Psoas muscle (tissue), 8 donors: ENCODE measurements around the gene GPS1. TPM values are rescaled to one million over a fixed set of nuclear protein-coding genes. Genes with fewer than 3 reads are reported as not detected.

Experiments used
- ATAC-seq, 4 donors: fragments of 200-7000 bp; cut with Tn5 transposase; one replicate each; pipeline ENCODE4 v1.9.1; 2020; ENCODE audit warnings: moderate library complexity in 3 of 4, mild to moderate bottlenecking in 2 of 4
- DNase-seq, 2 donors: peaks; one replicate each; pipeline ENCODE4 v3.0.0-alpha.2; 2020
- H3K27ac ChIP-seq: fragments of 200-600 bp; one replicate; pipeline ENCODE4 v1.8.0; 2022
- H3K27me3 ChIP-seq, 3 donors: fragments of 200-600 bp in 1 of 3; one replicate each; pipeline versions ENCODE4 v1.6.1 to v1.8.0; 2013 to 2022; ENCODE audit warnings: low read length in 2 of 3, mild to moderate bottlenecking in 2 of 3, moderate library complexity in 1 of 3; ENCODE audit not compliant: insufficient read depth in 3 of 3
- H3K36me3 ChIP-seq, 2 donors: fragments of 200-600 bp in 1 of 2; one replicate each; pipeline versions ENCODE4 v1.6.1 to v1.8.0; 2013 to 2022; ENCODE audit warnings: low read depth in 1 of 2, mild to moderate bottlenecking in 1 of 2, moderate library complexity in 1 of 2; ENCODE audit not compliant: insufficient read depth in 1 of 2
- H3K4me1 ChIP-seq: fragments of 200-600 bp; one replicate; pipeline ENCODE4 v1.8.0; 2022
- H3K4me3 ChIP-seq: fragments of 200-600 bp; one replicate; pipeline ENCODE4 v1.8.0; 2022; ENCODE audit warnings: mild to moderate bottlenecking
- H3K9me3 ChIP-seq: fragments of 200-600 bp; one replicate; pipeline ENCODE4 v1.8.0; 2022
- WGBS, 3 donors: extraction: QIAGEN DNeasy Blood & Tissue Kit; methylation state at CpG; one replicate each; pipeline versions ENCODE4 v1.1.6 to v1.1.7; 2013; 5-methylcytosine and 5-hydroxymethylcytosine counted together
- intact Hi-C, 2 donors: fragments of 100-400 bp; cut with DNase I; formaldehyde crosslinking; loops; one replicate each; pipeline versions ENCODE4 v1.11.0 to v1.14.2; 2022
- polyA plus RNA-seq, 3 donors: library from polyadenylated mRNA; stranded (reverse); fragments of 200-250 nt; gene quantifications; one replicate each; pipeline ENCODE4 v1.2.3, GENCODE V29; 2013
- total RNA-seq, 4 donors: library from RNA; stranded (reverse); fragmentation: NEBNext Ultra II Directional in 2 of 4; extraction: Animal tissue kit (Norgen Biotek cat#: 25700) in 2 of 4; gene quantifications; one replicate each; pipeline versions ENCODE4 v1.2.1 to v1.2.4, GENCODE V29; 2021 to 2023
- TF ChIP-seq, protein P1 (sequence below): fragments of 200-600 bp; IDR thresholded peaks from one replicate; pipeline ENCODE4 v1.8.0; 2022; ENCODE audit warnings: antibody characterized with exemption
- donor health status: healthy with polysubstance abuse.
- donor health status: DM: no; HTN: no; CAD: no; lungs with moderate emphysema.
- donor health status: Bipolar disorder and iron deficiency.
- donor health status: healthy.
- donor health status: DM: yes; HTN: yes; CAD: no.
- donor health status: DM: no; HTN: no; CAD: no.
- donor health status: DM: no; HTN: no; CAD: no.
- donor health status: DM: yes; HTN: yes; CAD: no.

GPS1 gene
- total and polyA plus RNA-seq, 7 donors, result 87.1 to 114 (median 104) TPM

DNA sequence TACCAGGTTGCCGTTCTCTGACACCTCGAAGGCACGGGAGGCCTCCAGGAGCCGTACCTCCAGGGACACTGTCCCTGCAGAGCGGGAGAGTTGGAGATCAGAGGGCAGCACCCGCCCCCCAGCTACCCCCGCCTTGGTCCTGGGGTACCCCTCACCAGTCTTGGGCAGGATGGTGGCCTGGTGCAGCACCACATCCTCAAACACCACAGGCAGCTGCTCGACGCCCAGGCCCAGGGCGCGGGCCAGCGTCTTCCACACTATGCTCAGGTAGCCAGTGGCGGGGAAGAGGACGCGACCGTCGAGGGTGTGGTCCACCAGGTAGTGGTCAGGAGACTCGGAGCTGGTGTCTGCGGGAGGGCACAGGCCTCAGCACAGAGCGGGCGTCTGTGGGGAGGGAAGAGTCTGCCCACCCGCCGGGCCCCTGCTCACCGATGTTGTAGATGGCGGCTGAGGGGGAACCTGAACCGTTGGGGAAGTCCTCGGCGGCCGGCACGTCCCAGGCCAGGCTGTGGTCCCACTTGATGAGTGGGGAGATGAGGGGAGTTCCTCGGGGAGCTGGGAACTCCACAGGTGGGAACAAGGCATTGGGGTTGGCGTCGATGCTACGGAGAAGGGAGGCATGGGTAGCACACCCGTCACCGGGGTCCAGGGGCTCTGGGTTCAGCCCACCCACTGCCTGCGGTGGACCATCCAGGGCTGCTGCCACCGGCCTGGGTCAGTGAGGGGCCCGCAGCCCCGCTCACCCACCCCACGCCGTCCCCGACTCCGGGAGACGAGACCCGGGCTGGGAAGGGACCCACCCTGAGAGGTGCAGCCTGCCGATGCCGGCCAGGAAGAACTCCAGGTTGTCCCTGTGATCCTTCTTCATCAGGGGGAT, 36.5 kb downstream of the GPS1 start:
- DNase-seq (peak in 1 of 2 donors; percentile 52), ATAC-seq (no peak)
- TF ChIP-seq, protein P1, sequence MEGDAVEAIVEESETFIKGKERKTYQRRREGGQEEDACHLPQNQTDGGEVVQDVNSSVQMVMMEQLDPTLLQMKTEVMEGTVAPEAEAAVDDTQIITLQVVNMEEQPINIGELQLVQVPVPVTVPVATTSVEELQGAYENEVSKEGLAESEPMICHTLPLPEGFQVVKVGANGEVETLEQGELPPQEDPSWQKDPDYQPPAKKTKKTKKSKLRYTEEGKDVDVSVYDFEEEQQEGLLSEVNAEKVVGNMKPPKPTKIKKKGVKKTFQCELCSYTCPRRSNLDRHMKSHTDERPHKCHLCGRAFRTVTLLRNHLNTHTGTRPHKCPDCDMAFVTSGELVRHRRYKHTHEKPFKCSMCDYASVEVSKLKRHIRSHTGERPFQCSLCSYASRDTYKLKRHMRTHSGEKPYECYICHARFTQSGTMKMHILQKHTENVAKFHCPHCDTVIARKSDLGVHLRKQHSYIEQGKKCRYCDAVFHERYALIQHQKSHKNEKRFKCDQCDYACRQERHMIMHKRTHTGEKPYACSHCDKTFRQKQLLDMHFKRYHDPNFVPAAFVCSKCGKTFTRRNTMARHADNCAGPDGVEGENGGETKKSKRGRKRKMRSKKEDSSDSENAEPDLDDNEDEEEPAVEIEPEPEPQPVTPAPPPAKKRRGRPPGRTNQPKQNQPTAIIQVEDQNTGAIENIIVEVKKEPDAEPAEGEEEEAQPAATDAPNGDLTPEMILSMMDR, result no peak
- H3K4me3 ChIP-seq, result no peak overlapping the region
- peaks cover 11 to 100% of the 10 kb centered on the region in 2 donors for H3K36me3 ChIP-seq
- H3K9me3 ChIP-seq, result no peaks in the 10 kb centered on the region
- WGBS, 3 donors, result 95 to 98% (median 95%) methylated on average over 42 to 48 of the region's 48 CpGs
- no peaks in the 10 kb centered on the region for H3K27me3 ChIP-seq
- H3K27ac ChIP-seq, result no peak overlapping the region
- intact Hi-C loops, result no loop called here
- no peaks in the 10 kb centered on the region for H3K4me1 ChIP-seq

DNA sequence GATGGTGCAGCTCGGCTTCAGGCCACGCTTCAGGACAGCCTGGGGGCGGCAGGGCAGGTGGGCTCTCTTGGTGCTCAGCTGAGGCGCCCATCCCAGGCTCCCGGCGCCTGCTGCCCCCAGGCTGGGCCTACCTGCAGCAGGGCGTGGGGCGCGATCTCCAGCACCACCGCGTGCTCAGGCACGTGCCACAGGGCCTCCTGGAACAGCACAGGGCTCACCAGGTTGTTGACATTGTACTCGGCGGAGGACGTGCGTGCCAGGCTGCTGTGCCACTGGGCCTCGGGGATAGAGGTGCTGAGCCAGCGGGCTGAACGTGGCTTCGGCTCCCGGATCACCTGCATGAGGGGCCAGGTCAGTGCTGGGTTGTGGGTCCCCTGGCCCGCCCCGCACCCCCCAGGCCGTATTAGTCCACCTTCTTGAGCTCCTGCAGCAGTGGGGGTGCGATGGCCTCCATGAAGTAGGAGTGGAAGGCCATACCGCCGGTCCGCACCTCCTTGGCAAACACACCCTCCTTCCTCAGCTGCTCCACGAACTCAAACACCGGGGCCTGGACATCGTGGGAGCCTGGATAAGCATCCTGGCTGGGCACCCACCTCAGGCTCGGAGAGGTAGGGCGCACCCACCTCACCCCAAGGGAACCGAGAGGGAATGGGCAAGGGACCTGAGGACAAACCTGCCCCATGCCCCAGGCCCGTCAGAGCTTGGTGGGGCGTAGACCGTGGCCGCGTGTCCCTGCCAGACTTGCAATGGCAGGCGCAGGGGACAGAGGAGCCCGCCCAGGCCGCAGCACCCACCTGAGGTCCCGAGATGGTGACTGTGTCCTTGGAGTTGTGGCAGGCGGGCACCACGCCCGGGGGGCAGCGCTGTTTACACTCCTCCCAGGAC, 37.4 kb downstream of the GPS1 start:
- Histone ChIP-seq H3K9me3 (no peaks in the 10 kb centered on the region), H3K27ac (no peak overlapping the region), H3K36me3 (peaks cover 11 to 100% of the 10 kb centered on the region in 2 donors), H3K4me1 (no peaks in the 10 kb centered on the region), H3K4me3 (no peak overlapping the region), H3K27me3 (no peaks in the 10 kb centered on the region)
- intact Hi-C loops, result no loop called here
- ATAC-seq (no peak), DNase-seq (peak; percentile 11 to 55)
- 93 to 95% (median 94%) methylated on average over 42 to 47 of the region's 47 CpGs for WGBS, 3 donors
- TF ChIP-seq, protein P1, result no peak

DNA sequence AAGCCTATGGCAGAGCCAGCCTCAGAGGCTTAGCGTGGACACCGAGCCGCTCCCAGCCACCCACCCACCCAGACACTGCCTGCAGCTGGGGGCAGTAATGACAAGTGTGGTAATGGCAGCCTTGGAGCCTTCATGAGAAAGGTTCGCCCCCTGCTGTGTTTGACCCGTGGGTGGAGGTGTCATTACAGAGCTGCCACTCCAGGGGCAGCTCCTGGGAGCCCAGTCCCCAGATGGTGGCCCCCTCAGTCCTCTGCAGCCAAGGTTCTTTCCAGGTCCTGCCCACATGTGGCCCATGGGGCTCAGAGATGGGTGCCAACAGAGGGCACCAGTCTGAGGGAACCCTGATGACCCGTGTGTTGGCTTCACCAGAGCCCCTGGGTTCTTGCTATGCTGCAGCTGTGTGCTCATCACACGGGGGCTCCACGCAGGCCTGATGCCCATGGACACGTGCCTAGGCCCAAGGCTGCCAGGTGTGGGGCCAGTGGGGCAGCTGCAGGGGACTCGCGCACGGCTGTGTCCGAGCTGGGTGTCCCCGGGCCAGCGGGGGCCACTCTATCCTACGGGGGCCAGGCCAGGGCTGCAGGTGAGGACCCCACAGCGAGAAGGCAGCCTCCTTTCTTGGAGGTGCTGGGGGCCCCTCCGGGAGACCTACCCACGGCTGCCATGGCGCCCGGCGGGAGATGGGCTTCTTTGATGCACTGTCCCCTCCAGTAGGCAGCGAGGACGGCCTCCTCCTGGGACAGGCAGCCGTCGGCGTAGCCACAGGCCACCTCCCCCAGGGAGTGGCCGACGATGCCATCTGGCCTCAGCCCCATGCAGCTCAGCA, 38.2 kb downstream of the GPS1 start:
- H3K9me3 ChIP-seq, result no peaks in the 10 kb centered on the region
- H3K36me3 ChIP-seq, result peaks cover 9 to 99% of the 10 kb centered on the region in 2 donors
- intact Hi-C loops, result no loop called here
- DNase-seq (peak; percentile 10 to 39), ATAC-seq (no peak)
- H3K4me3 ChIP-seq, result no peak overlapping the region
- no peaks in the 10 kb centered on the region for H3K27me3 ChIP-seq
- no peaks in the 10 kb centered on the region for H3K4me1 ChIP-seq
- H3K27ac ChIP-seq, result no peak overlapping the region
- TF ChIP-seq, protein P1, result no peak
- WGBS, 3 donors, result 86 to 89% (median 89%) methylated on average over 24 to 29 of the region's 29 CpGs

DNA sequence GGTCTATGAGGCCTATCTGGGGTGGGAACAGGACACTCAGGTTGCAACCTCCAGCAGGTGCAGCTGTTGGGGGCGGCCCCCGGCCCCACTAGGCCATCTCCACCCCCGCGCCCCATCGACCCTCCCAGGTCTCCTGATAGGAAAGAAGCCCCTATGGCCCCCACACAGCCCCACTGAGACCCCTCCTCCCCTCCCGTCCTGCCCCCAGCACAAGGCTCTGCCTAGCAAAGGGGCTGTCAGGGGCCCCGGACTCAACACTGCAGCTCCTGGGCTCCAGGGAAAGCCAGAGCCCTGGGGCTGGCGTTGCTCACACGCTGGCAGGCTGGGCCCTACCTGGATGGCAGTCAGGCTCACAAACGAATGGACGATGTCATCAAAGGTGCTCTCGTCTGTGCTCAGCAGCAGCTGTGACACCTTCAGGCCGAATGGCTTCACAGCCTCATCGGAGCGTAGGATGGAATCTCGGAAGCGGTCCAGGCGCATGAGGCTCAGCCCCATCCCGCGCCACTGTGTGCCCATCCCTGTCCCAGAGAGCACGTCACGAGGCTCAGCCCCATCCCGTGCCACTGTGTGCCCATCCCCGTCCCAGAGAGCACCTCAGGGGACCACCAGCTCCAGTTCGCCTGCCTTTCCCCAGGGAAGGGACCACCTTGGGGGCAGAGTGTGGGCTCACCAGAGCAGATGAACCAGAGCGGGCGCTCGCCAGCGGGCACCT, 39.0 kb downstream of the GPS1 start:
- DNase-seq, result peak in 1 of 2 donors; percentile 46
- 91 to 96% (median 95%) methylated on average over 28 to 29 of the region's 29 CpGs for WGBS, 3 donors

More for the DNA sequence above, 39.0 kb downstream of the GPS1 start:
- no peaks in the 10 kb centered on the region for H3K9me3 ChIP-seq
- no peaks in the 10 kb centered on the region for H3K27me3 ChIP-seq
- TF ChIP-seq, protein P1, result no peak
- H3K36me3 ChIP-seq, result peaks cover 9 to 99% of the 10 kb centered on the region in 2 donors
- intact Hi-C loops, result no loop called here
- no peak overlapping the region for H3K27ac ChIP-seq
- no peak overlapping the region for H3K4me3 ChIP-seq
- no peak for ATAC-seq
- no peaks in the 10 kb centered on the region for H3K4me1 ChIP-seq
